ENCODE results near the gene GP5. TPM values are rescaled to one million over a fixed set of nuclear protein-coding genes. Genes with fewer than 3 reads are reported as not detected.

GP5 gene
- total RNA-seq, 1 donor from 2014 or later: 0.10 TPM

- DNase-seq (ENCODE audit: low read depth): no peak
These were observed 1.2 kb downstream of the GP5 start for GRCh38 chr3:194397757-194398312.

- no peak for DNase-seq (ENCODE audit: low read depth)
These were observed 2.0 kb downstream of the GP5 start for GRCh38 chr3:194396859-194397756.

DNA sequence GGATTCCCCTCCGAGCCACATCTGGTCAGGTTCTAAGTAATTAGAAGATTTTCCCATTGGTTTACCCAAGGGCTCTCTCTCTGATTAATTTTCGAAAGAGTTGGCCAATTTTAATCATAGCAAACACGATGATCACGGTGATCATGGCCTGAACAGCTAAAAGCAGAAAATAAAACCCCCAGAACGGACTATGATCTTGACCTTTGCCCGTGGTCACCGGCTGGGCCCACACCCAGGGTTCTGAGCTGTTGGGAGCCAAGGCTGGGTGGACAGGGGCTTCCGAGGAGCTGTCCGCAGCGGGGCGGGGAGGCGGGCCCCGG, 2.6 kb downstream of the GP5 start:
- DNase-seq (ENCODE audit: low read depth): no peak

DNA sequence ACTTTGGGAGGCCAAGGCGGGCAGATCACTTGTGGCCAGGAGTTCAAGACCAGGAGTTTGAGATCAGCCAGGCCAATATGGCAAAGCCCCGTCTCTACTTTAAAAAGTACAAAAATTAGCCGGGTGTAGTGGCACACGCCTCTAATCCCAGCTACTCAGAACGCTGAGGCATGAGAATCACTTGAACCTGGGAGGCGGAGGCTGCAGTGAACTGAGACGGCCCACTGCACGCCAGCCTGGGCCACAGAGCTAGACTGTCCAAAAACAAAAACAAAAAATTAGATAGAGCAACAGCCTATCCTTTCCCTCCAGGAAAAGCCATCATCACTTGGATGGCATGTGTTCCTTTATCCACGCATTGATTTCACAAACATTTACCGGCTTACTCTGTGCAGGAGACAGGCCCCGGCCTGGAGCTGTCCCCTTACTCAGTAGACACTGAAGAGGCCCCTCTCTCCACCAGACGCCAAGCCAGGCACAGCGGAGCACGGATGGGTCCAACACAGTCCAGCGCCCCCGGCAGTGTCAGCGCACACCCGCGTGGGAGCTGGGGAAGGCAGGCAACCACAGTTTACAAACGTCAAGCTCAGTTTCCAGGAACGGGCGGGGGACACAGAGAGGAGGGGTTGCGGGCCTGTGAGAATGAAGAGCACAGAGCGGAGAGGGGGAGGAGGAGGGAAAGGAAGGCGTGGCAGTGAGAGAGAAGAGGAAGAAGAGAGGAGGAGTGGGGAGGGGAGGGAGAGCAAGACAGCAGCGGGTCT, 3.1 kb downstream of the GP5 start:
- DNase-seq (ENCODE audit: low read depth): peak; percentile 33

DNA sequence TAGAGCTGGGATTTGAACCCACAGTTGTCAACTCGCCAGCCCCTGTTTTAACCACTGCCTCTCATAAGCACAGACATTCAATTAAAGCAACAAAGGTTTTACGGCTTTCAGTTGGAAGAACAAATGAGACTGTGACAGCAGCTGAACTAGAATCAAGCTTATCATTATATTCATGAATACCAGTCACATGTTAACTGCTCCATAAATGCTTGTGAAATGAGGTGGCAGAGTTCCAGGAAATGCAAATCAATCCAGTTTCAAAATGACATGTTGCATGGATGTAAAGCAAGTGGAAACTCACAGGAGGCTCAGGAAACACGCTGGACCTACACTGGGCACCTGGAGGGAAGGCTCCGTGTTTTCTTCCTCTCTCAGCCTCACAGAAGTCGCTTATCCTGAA, 3.9 kb downstream of the GP5 start:
- DNase-seq (ENCODE audit: low read depth): peak; percentile 73

DNA sequence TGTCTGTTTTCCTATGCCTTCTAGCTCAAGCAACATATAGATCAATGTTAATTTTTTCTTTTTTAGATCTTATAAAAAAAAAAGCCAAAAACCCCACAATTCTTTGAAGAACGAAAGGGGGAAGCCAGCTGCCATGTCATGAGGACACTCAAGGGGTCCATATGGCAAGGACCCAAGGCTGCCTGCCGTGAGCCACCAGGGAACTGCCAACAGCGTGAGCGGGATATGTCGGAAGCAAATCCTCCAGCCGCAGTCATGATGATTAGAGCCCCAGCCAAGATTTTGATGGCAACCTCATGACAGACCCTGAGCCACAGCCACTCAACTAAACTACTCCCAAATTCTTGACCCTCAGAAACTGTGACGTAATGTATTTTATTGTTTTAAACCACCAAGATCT, 6.5 kb downstream of the GP5 start:
- no peak for DNase-seq (ENCODE audit: low read depth)

DNA sequence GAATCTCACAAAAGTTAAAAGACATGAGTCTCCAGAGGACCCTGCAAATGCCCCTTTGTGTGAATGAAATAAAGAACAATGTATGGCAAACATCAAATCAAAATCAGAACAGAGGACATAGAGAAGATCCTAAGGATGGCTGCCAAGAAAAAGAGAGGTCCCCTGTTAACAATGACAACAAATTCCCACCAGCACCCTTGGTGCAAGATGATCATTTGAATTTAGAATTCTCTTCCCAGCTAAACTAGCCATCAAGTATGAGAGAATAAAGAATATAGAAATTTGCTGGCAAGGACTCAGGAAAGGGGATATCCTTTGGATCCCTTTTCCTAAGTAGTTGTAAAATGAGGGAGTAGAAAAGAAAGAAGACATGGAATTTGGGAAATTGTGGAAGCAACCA, 8.2 kb downstream of the GP5 start:
- no peak for DNase-seq (ENCODE audit: low read depth)

- DNase-seq (ENCODE audit: low read depth): no peak
These were observed 9.8 kb downstream of the GP5 start for GRCh38 chr3:194389269-194389668.

DNA sequence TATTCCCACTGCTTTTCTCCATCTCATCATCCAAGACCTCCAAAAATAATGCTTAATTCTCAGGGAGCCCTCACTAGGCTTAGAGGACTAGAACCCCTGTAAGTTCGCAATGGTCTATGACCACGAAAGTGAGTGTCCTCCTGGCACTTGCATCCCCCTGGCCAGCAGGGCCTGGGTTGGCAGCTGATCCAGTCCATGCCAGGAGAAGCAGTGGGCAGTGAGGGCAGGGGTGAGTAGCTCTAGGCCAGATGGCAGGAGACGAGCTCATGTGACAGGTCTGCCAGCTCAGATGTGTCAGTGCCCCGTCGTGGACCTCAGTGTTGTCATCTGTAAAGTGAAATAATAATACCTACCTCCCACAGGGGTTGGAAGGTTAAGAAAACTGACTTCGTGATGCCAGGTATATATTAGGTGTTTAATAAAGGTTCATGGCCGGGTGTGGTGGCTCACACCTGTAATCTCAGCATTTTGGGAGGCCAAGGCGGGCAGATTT, 11.1 kb downstream of the GP5 start:
- no peak for DNase-seq (ENCODE audit: low read depth)

DNA sequence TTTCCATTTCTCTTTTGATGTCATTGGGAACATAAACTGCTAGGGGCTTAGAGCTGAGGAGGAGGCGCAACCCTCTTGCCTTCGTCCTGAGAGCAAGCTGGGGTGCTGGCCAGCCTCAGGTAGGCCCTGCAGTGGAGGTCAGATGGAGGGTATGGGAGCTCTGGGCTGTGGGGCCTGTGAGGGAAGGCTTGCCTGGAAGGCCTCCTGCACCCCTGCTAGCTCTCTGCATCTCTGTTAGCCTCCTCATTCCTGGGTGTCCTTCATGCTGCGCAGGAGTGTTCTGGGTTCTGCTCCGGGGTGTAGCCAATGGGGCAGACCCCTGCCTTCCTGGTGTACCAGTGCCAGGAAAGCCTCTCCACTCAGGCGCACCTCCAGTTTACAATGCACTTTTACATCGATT, 11.8 kb downstream of the GP5 start:
- no peak for DNase-seq (ENCODE audit: low read depth)

- DNase-seq (ENCODE audit: low read depth): no peak
These were observed 12.4 kb downstream of the GP5 start for GRCh38 chr3:194386648-194387047.

DNA sequence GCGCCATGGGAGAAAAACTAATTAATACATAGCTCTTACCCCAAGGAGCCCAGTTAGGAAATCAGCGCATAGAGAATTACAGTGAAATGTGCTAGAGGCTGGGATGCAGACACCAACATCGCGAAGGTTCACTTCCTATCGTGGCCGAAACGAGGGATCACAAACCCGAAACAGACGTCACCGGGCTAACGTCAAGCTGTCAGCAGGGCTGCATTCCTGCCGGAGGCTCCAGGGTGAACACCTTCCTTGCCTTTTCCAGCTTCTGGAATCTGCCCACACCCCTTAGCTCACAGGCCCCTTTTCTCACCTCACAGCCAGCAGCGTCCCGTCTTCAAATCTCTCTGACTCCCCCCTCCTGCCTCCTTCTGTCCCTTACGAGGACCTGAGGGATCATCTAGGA, 13.0 kb downstream of the GP5 start:
- no peak for DNase-seq (ENCODE audit: low read depth)

DNA sequence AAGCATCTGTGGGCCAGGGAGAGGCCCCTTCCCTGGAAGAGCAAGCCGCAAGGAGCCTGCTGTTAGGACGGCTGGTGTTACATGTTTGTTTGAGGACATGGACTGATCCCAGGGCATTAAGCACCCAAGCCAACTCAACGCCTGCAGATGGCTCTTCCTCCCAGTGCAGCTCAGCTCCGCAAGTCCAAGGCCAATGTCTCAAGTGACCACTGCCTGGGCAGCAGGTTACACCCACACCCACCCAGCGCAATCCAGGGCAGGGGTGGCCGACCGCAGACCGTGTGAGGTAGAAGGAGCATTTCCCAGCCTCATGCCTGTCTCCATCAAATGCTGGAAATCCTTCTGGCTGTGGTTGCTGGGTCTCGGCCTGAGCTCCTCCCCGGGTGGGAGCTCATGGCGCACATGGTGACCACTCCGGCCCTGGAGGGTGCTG, 14.5 kb downstream of the GP5 start:
- no peak for DNase-seq (ENCODE audit: low read depth)

DNA sequence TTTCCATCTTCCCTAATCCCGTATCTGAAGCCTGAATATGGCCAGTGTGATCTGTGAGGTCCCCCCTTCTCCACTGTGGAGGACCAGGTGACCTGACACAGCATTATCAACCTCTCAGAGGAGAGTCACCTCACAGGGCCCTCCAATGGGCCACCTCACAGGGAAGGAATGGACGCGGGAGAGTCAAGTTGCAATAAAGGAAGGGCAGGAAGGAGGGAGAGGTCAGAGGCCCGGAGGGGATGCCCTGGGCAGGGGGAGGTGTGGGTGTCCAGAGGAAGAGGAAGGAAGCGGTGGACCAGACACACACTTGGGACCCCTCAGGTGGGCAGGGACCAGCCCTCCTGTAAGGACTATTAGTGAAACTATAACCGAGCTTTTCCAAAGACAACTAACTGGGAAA, 14.9 kb downstream of the GP5 start:
- DNase-seq (ENCODE audit: low read depth): no peak

GRCh38 chr3:194383276-194383940, 15.7 kb downstream of the GP5 start:
- DNase-seq (ENCODE audit: low read depth): no peak

GRCh38 chr3:194382892-194383223, 16.2 kb downstream of the GP5 start:
- DNase-seq (ENCODE audit: low read depth): no peak

DNA sequence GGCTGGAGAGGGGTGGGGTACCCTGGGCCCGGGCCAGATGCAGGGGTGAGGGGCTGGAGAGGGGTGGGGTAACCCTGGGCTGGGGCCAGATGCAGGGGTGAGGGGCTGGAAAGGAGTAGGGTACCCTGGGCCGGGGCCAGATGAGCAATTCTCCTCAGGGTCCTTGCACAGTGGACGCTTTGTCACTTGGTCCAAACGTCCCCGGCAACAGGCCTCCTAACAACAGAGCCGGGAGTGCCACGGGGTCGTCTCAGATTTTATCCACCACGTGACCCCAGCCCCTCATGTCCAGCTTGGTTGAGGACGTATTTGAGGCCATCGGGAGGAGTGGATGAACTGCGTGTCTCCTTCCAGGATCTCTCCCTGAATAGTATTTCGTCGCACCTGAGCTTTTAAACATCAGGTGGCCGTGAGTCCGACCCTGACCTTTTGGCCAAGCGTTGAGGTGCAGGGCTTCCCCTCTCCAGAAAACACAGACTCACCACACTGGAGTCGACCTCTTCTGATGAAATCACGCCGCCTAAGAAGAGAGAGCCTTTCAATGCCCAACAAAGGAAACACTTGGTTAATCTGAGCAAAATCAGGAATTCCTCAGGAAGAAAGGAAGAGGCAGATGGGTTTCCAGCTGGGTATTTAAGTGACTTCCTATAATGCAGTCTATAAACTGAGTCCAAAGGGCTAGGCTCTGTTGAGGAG, 16.7 kb downstream of the GP5 start:
- DNase-seq (ENCODE audit: low read depth): no peak

DNA sequence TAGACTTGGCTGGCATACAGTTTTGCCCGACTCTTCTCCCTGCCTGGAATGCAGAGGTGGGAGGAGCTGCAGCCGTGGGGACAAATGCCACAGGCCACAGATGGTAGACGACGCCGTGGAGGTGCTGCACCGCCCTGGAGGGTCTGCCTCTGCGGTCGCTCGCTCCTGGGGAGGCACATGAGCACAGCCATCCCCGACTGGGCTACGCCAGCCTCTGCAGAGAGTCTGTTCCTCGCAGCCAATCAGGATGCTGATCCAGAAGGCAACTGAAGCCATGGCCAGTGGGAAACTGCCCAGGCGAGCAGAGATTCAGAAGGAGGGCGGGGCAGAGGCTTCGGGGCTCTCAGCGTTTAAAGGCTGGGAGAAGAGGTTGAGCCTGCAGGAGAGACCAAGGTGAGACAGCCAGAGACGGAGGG, 17.6 kb downstream of the GP5 start:
- DNase-seq (ENCODE audit: low read depth): peak; percentile 5

DNA sequence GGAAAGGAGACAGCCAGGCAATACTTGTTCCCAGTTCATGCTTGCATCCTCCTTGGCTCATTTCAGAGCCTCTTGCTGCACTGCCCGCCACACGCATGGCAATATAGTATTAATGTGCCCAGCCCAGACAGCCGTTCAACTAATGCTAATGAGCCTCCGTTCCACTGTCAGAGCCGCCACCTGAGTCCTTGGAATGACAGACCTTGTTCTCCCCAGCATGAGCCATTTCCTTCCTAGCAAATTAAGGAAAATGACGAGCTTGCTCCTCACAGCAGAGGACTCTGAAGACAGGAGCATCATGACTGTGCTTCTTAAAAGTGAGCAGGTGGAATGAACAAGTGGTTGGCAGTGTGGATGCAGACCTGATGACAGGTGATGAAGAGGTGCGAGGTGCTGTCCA, 18.7 kb downstream of the GP5 start:
- no peak for DNase-seq (ENCODE audit: low read depth)

DNA sequence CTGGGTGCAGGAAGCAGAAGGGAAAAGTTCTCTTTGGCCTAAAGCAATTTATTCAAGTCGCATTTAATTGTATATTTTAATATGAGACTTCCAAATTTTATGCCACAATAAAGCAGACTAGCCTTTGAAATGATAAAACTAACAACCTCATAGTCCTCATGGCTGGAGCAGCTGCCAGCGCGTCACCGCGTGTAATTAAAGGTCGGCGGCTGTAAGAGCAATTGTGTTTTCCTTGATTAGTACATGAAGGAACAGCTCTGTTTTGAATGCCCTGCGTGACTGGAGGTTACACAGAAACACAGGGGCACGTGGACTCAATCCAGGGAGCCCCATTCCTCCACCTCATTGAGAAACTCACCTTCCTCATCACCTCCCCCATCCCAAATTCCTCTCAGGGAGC, 19.4 kb downstream of the GP5 start:
- DNase-seq (ENCODE audit: low read depth): no peak

- DNase-seq (ENCODE audit: low read depth): no peak
These were observed 19.8 kb downstream of the GP5 start for GRCh38 chr3:194379231-194379630.

GRCh38 chr3:194377708-194378107, 21.4 kb downstream of the GP5 start:
- no peak for DNase-seq (ENCODE audit: low read depth)
